Esophagus muscularis mucosa (tissue), 4 donors: Measurements from ENCODE around the gene CCDC51. TPM values are rescaled to one million over a fixed set of nuclear protein-coding genes. Genes with fewer than 3 reads are reported as not detected.

Experiments
- DNase-seq: peaks from one replicate; pipeline ENCODE4 v3.0.0-alpha.2; 2017; ENCODE audit errors: extremely low spot score
- H3K27ac ChIP-seq, 4 donors: fragments of 200-600 bp; sonication (generic); replicated peaks in 1 of 4; 1 replicate in 3 of 4; 2 replicates in 1 of 4; pipeline ENCODE4 v1.5.1; 2016 to 2019; ENCODE audit warnings: mild to moderate bottlenecking in 1 of 4
- H3K27me3 ChIP-seq, 4 donors: fragments of 200-600 bp; sonication (generic); one replicate each; pipeline versions ENCODE4 v1.5.1 to v1.6.0; 2016 to 2019
- H3K36me3 ChIP-seq, 4 donors: fragments of 200-600 bp; sonication (generic); one replicate each; pipeline ENCODE4 v1.5.1; 2016 to 2019
- H3K4me1 ChIP-seq, 4 donors: fragments of 200-600 bp; sonication (generic); one replicate each; pipeline ENCODE4 v1.5.1; 2016 to 2019
- H3K4me3 ChIP-seq, 4 donors: fragments of 200-600 bp; sonication (generic); 1 replicate in 2 of 4; 2 replicates in 2 of 4; pipeline ENCODE4 v1.5.1; 2016 to 2019; ENCODE audit warnings: mild to moderate bottlenecking in 4 of 4, moderate library complexity in 1 of 4
- H3K9me3 ChIP-seq, 4 donors: fragments of 200-600 bp; sonication (generic); 1 replicate in 3 of 4; 2 replicates in 1 of 4; pipeline ENCODE4 v1.5.1; 2016 to 2019
- CTCF ChIP-seq, 3 experiments: fragments of 200-600 bp in 2 of 3; fragments of 450-650 bp in 1 of 3; sonication (generic) in 2 of 3; IDR thresholded peaks; one replicate each; pipeline ENCODE4 v1.5.1; 2017 to 2019; ENCODE audit warnings: antibody characterized with exemption in 3 of 3, mild to moderate bottlenecking in 2 of 3, moderate library complexity in 1 of 3
- EP300 ChIP-seq: sonication (generic); formaldehyde crosslinking; IDR thresholded peaks from one replicate; pipeline ENCODE4 v1.6.1; 2017; ENCODE audit warnings: antibody characterized with exemption
- POLR2A ChIP-seq: fragments of 450-650 bp; IDR thresholded peaks from one replicate; pipeline ENCODE4 v1.6.1; 2017; ENCODE audit warnings: antibody characterized with exemption, moderate library complexity, mild to moderate bottlenecking, low read depth
- POLR2AphosphoS5 ChIP-seq, 2 donors: sonication (generic); formaldehyde crosslinking; IDR thresholded peaks; one replicate each; pipeline ENCODE4 v1.6.1; 2017; ENCODE audit warnings: antibody characterized with exemption in 2 of 2
- WGBS: methylation state at CpG from one replicate; pipeline ENCODE4 v1.1.5; 2018; 5-methylcytosine and 5-hydroxymethylcytosine counted together
- intact Hi-C: fragments of 100-400 bp; cut with DNase I; formaldehyde crosslinking; loops from one replicate; pipeline ENCODE4 v1.15.1; 2023
- total RNA-seq, 4 donors: library from RNA; depleted of rRNA; stranded (reverse); fragments of >200 nt; gene quantifications; one replicate each; pipeline versions ENCODE4 v1.1.0 to v1.2.1, GENCODE V29; 2016

CCDC51 gene
- total RNA-seq, 4 donors from 2014 or later = 15.6 to 26.6 (median 23.0) TPM

GRCh38 chr3:48469046-48469915, 29.4 kb upstream of the CCDC51 start:
- H3K36me3 ChIP-seq = peaks cover 14 to 43% (median 37%) of the 10 kb centered on the region in 4 donors
- peaks cover 86 to 89% (median 88%) of the 10 kb centered on the region in 4 donors for H3K4me1 ChIP-seq
- H3K27ac ChIP-seq = peak overlapping the region; percentile 96 to 100 (median 98)
- intact Hi-C loops = no loop called here
- DNase-seq = no peak
- WGBS = 85% methylated on average over 20 of the region's 29 CpGs
- H3K27me3 ChIP-seq = no peaks in the 10 kb centered on the region
- no peak overlapping the region for H3K4me3 ChIP-seq
- no peak for TF ChIP-seq CTCF (IDR thresholded peaks at IDR 0.05)
- TF ChIP-seq POLR2AphosphoS5 (IDR thresholded peaks at IDR 0.05) = no peak
- no peak for TF ChIP-seq EP300
- no peak for TF ChIP-seq POLR2A
- no peaks in the 10 kb centered on the region for H3K9me3 ChIP-seq

- intact Hi-C loops = no loop called here
Measured at GRCh38 chr3:48468329-48468731, 28.4 kb upstream of the CCDC51 start.

GRCh38 chr3:48467473-48468267, 27.8 kb upstream of the CCDC51 start:
- Histone ChIP-seq H3K4me1 (peaks cover 78 to 83% (median 79%) of the 10 kb centered on the region in 4 donors), H3K36me3 (peaks cover 14 to 50% (median 44%) of the 10 kb centered on the region in 4 donors), H3K27ac (peak overlapping the region; percentile 96 to 100 (median 98)), H3K9me3 (no peaks in the 10 kb centered on the region), H3K4me3 (peak overlapping the region; percentile 56 to 71 (median 58)), H3K27me3 (no peaks in the 10 kb centered on the region)
- TF ChIP-seq POLR2AphosphoS5 (IDR thresholded peaks at IDR 0.05) (no peak), CTCF (IDR thresholded peaks at IDR 0.05) (no peak)
- WGBS = 77% methylated on average over 7 of the region's 7 CpGs
- DNase-seq = no peak
- intact Hi-C loops = no loop called here

More at GRCh38 chr3:48468329-48468731, 28.4 kb upstream of the CCDC51 start:
- 86% methylated on average over 4 of the region's 8 CpGs for WGBS
- H3K36me3 ChIP-seq = peaks cover 14 to 48% (median 41%) of the 10 kb centered on the region in 4 donors
- peak overlapping the region; percentile 96 to 100 (median 98) for H3K27ac ChIP-seq
- H3K4me1 ChIP-seq = peaks cover 82 to 87% (median 83%) of the 10 kb centered on the region in 4 donors
- TF ChIP-seq CTCF (IDR thresholded peaks at IDR 0.05) (no peak), POLR2AphosphoS5 (IDR thresholded peaks at IDR 0.05) (no peak), POLR2A (no peak), EP300 (no peak)
- no peaks in the 10 kb centered on the region for H3K9me3 ChIP-seq
- no peaks in the 10 kb centered on the region for H3K27me3 ChIP-seq
- DNase-seq = no peak
- H3K4me3 ChIP-seq = peak overlapping the region in 1 of 4 donors; percentile 26

- 54% methylated on average over 3 of the region's 9 CpGs for WGBS
- Histone ChIP-seq H3K36me3 (peaks cover 14 to 50% (median 45%) of the 10 kb centered on the region in 4 donors), H3K27ac (peak overlapping the region; percentile 96 to 100 (median 98)), H3K9me3 (no peaks in the 10 kb centered on the region), H3K4me3 (peak overlapping the region; percentile 56 to 71 (median 58)), H3K4me1 (peaks cover 74 to 78% (median 76%) of the 10 kb centered on the region in 4 donors), H3K27me3 (no peaks in the 10 kb centered on the region)
- TF ChIP-seq EP300 = no peak
- TF ChIP-seq POLR2A = no peak
- TF ChIP-seq POLR2AphosphoS5 (IDR thresholded peaks at IDR 0.05) = no peak
- TF ChIP-seq CTCF (IDR thresholded peaks at IDR 0.05) = no peak
- DNase-seq = no peak
- intact Hi-C loops = no loop called here
Measured at GRCh38 chr3:48467110-48467454, 27.2 kb upstream of the CCDC51 start.
